CD4-positive, alpha-beta memory T cell (primary cell): Measurements from ENCODE around the gene MANBA. TPM values are rescaled to one million over a fixed set of nuclear protein-coding genes. Genes with fewer than 3 reads are reported as not detected.
A peak's percentile ranks its signal among the peaks of the same experiment; 100 is the strongest.

Experiments
- CTCF ChIA-PET: fragments of 350-600 bp; sonication (Branson Sonifier 250); formaldehyde crosslinking; loops from one replicate; lab custom pipeline; 2021; ENCODE audit warnings: inconsistent platforms; ENCODE audit not compliant: partially characterized antibody; lab: Charles Lee
- POLR2A ChIA-PET: fragments of 350-600 bp; sonication (Branson Sonifier 250); formaldehyde crosslinking; loops from one replicate; lab custom pipeline; 2021; ENCODE audit not compliant: partially characterized antibody; lab: Charles Lee
- DNase-seq, 5 donors: peaks; one replicate each; pipeline versions ENCODE4 v3.0.0 to v3.0.0-alpha.2; 2020 to 2022; ENCODE audit warnings: mixed read lengths in 1 of 5
- H3K27ac ChIP-seq: one replicate; pipeline ENCODE4 v1.7.0; 2013; ENCODE audit warnings: low read depth, low read length
- H3K27me3 ChIP-seq: 2 replicates; pipeline ENCODE4 v1.7.0; 2013; ENCODE audit warnings: mild to moderate bottlenecking, low read length, moderate library complexity; ENCODE audit not compliant: insufficient read depth
- H3K36me3 ChIP-seq: 2 replicates; pipeline ENCODE4 v1.7.0; 2013; ENCODE audit warnings: mild to moderate bottlenecking, low read length, moderate library complexity; ENCODE audit not compliant: insufficient read depth
- H3K4me1 ChIP-seq: 2 replicates; pipeline ENCODE4 v1.7.0; 2013; ENCODE audit warnings: mild to moderate bottlenecking, low read length, moderate library complexity; ENCODE audit not compliant: insufficient read depth
- H3K4me3 ChIP-seq, 2 donors: one replicate each; pipeline ENCODE4 v1.7.0; 2013; ENCODE audit warnings: low read length in 2 of 2, mild to moderate bottlenecking in 1 of 2
- H3K9me3 ChIP-seq, 2 donors: one replicate each; pipeline ENCODE4 v1.7.0; 2013; ENCODE audit warnings: low read length in 2 of 2, control low read depth in 1 of 2; ENCODE audit not compliant: control insufficient read depth in 1 of 2
- H3K27ac Mint-ChIP-seq, 7 donors: one replicate each; pipeline ENCODE4 v1.8.0; 2020 to 2021; ENCODE audit warnings: mixed read lengths in 7 of 7, mild to moderate bottlenecking in 6 of 7, inconsistent platforms in 3 of 7, moderate library complexity in 3 of 7
- H3K27me3 Mint-ChIP-seq, 2 donors: one replicate each; pipeline ENCODE4 v1.8.0; 2020 to 2021; ENCODE audit warnings: mixed read lengths in 2 of 2
- H3K36me3 Mint-ChIP-seq, 2 donors: one replicate each; pipeline ENCODE4 v1.8.0; 2020 to 2021; ENCODE audit warnings: mixed read lengths in 2 of 2, inconsistent platforms in 1 of 2, mild to moderate bottlenecking in 1 of 2
- H3K4me1 Mint-ChIP-seq, 4 donors: one replicate each; pipeline ENCODE4 v1.8.0; 2020 to 2021; ENCODE audit warnings: mixed read lengths in 4 of 4, mild to moderate bottlenecking in 1 of 4
- H3K4me3 Mint-ChIP-seq, 8 donors: one replicate each; pipeline ENCODE4 v1.8.0; 2020 to 2021; ENCODE audit warnings: mixed read lengths in 8 of 8, mild to moderate bottlenecking in 7 of 8, moderate library complexity in 6 of 8, inconsistent platforms in 3 of 8
- H3K9me3 Mint-ChIP-seq, 8 donors: one replicate each; pipeline ENCODE4 v1.8.0; 2020 to 2021; ENCODE audit warnings: mixed read lengths in 8 of 8, mild to moderate bottlenecking in 5 of 8, inconsistent platforms in 3 of 8, moderate library complexity in 1 of 8
- intact Hi-C: fragments of 100-400 bp; cut with micrococcal nuclease; formaldehyde crosslinking; loops from one replicate; pipeline ENCODE4 v1.15.1; 2023
- polyA plus RNA-seq, 2 donors: library from polyadenylated mRNA; unstranded; fragments of 300-500 nt; fragmentation: Illumina TruSeq; gene quantifications; one replicate each; pipeline ENCODE4 v1.2.3, GENCODE V29; 2021
- total RNA-seq, 2 experiments: library from RNA; stranded (reverse); gene quantifications; one replicate each; pipeline ENCODE4 v1.2.3, GENCODE V29; 2021

Gene MANBA
- total and polyA plus RNA-seq, 4 experiments from 2014 or later, result 13.5 to 33.2 (median 26.3) TPM

- ChIA-PET CTCF (no interaction called here), POLR2A (no interaction called here)
- Histone ChIP-seq H3K36me3 (peaks cover 10% of the 10 kb centered on the region), H3K4me3 (no peak overlapping the region), H3K9me3 (no peaks in the 10 kb centered on the region), H3K27me3 (no peaks in the 10 kb centered on the region), H3K4me1 (no peaks in the 10 kb centered on the region), H3K27ac (no peak overlapping the region)
- Mint-ChIP-seq H3K27me3 (no peaks in the 10 kb centered on the region), H3K4me1 (no peaks in the 10 kb centered on the region), H3K4me3 (no peak overlapping the region), H3K27ac (no peak overlapping the region), H3K36me3 (peaks cover 6 to 22% of the 10 kb centered on the region in 2 donors), H3K9me3 (no peaks in the 10 kb centered on the region)
- no peak for DNase-seq
- intact Hi-C loops, result no loop called here
Measured at GRCh38 chr4:102687982-102688433, 72.8 kb downstream of the MANBA start.

GRCh38 chr4:102687373-102687981 is 73.3 kb downstream of the MANBA start:
- H3K4me3 ChIP-seq, result no peak overlapping the region
- H3K27ac ChIP-seq, result no peak overlapping the region
- no peaks in the 10 kb centered on the region for H3K9me3 Mint-ChIP-seq
- H3K36me3 Mint-ChIP-seq, result peaks cover 7 to 19% of the 10 kb centered on the region in 2 donors
- H3K4me3 Mint-ChIP-seq, result no peak overlapping the region
- intact Hi-C loops, result no loop called here
- H3K27ac Mint-ChIP-seq, result no peak overlapping the region
- H3K27me3 ChIP-seq, result no peaks in the 10 kb centered on the region
- CTCF ChIA-PET, result no interaction called here
- H3K9me3 ChIP-seq, result no peaks in the 10 kb centered on the region
- H3K36me3 ChIP-seq, result peaks cover 10% of the 10 kb centered on the region
- H3K27me3 Mint-ChIP-seq, result no peaks in the 10 kb centered on the region
- no peaks in the 10 kb centered on the region for H3K4me1 ChIP-seq
- H3K4me1 Mint-ChIP-seq, result no peaks in the 10 kb centered on the region
- POLR2A ChIA-PET, result no interaction called here
- DNase-seq, result no peak

GRCh38 chr4:102685768-102686167 is 75.0 kb downstream of the MANBA start:
- peaks cover 10% of the 10 kb centered on the region for H3K36me3 ChIP-seq
- H3K4me1 Mint-ChIP-seq, result no peaks in the 10 kb centered on the region
- ChIA-PET POLR2A (no interaction called here), CTCF (no interaction called here)
- intact Hi-C loops, result no loop called here
- DNase-seq, result no peak
- H3K4me1 ChIP-seq, result no peaks in the 10 kb centered on the region
- H3K27me3 Mint-ChIP-seq, result no peaks in the 10 kb centered on the region
- no peak overlapping the region for H3K27ac ChIP-seq
- H3K27ac Mint-ChIP-seq, result no peak overlapping the region
- no peaks in the 10 kb centered on the region for H3K27me3 ChIP-seq
- no peaks in the 10 kb centered on the region for H3K9me3 Mint-ChIP-seq
- H3K9me3 ChIP-seq, result no peaks in the 10 kb centered on the region
- H3K36me3 Mint-ChIP-seq, result peaks cover 13 to 17% of the 10 kb centered on the region in 2 donors
- H3K4me3 Mint-ChIP-seq, result no peak overlapping the region
- H3K4me3 ChIP-seq, result no peak overlapping the region

GRCh38 chr4:102684610-102685052 is 76.1 kb downstream of the MANBA start:
- ChIA-PET POLR2A (no interaction called here), CTCF (no interaction called here)
- Mint-ChIP-seq H3K36me3 (peaks cover 12 to 18% of the 10 kb centered on the region in 2 donors), H3K27me3 (no peaks in the 10 kb centered on the region), H3K9me3 (no peaks in the 10 kb centered on the region), H3K27ac (no peak overlapping the region), H3K4me1 (no peaks in the 10 kb centered on the region), H3K4me3 (no peak overlapping the region)
- Histone ChIP-seq H3K27me3 (no peaks in the 10 kb centered on the region), H3K36me3 (peaks cover 10% of the 10 kb centered on the region), H3K9me3 (no peaks in the 10 kb centered on the region), H3K4me3 (no peak overlapping the region), H3K27ac (no peak overlapping the region), H3K4me1 (no peaks in the 10 kb centered on the region)
- no peak for DNase-seq
- intact Hi-C loops, result no loop called here

GRCh38 chr4:102683881-102684609 is 76.7 kb downstream of the MANBA start:
- DNase-seq, result no peak
- Mint-ChIP-seq H3K9me3 (no peaks in the 10 kb centered on the region), H3K27me3 (no peaks in the 10 kb centered on the region), H3K4me1 (no peaks in the 10 kb centered on the region), H3K4me3 (no peak overlapping the region), H3K27ac (no peak overlapping the region), H3K36me3 (peaks cover 13 to 18% of the 10 kb centered on the region in 2 donors)
- Histone ChIP-seq H3K27ac (no peak overlapping the region), H3K27me3 (no peaks in the 10 kb centered on the region), H3K9me3 (no peaks in the 10 kb centered on the region), H3K4me1 (no peaks in the 10 kb centered on the region), H3K36me3 (peaks cover 10% of the 10 kb centered on the region), H3K4me3 (no peak overlapping the region)
- ChIA-PET CTCF (no interaction called here), POLR2A (no interaction called here)
- intact Hi-C loops, result no loop called here

GRCh38 chr4:102678695-102679335 is 82.0 kb downstream of the MANBA start:
- H3K27me3 ChIP-seq, result no peaks in the 10 kb centered on the region
- no peak for DNase-seq
- intact Hi-C loops, result no loop called here
- ChIA-PET CTCF (no interaction called here), POLR2A (interaction anchor here (0.7 kb wide), 1 partner anchor 147 kb away, joined by 3 read pairs; no protein-coding TSS in a partner anchor)
- peaks cover 7% of the 10 kb centered on the region for H3K4me1 ChIP-seq
- Mint-ChIP-seq H3K4me3 (no peak overlapping the region), H3K4me1 (peaks cover 2 to 16% (median 8%) of the 10 kb centered on the region in 4 donors), H3K27me3 (no peaks in the 10 kb centered on the region), H3K36me3 (peaks cover 18 to 20% of the 10 kb centered on the region in 2 donors), H3K9me3 (no peaks in the 10 kb centered on the region), H3K27ac (no peak overlapping the region)
- no peak overlapping the region for H3K4me3 ChIP-seq
- H3K9me3 ChIP-seq, result no peaks in the 10 kb centered on the region
- H3K36me3 ChIP-seq, result no peaks in the 10 kb centered on the region
- no peak overlapping the region for H3K27ac ChIP-seq

GRCh38 chr4:102678107-102678506 is 82.7 kb downstream of the MANBA start:
- intact Hi-C loops, result no loop called here
- POLR2A ChIA-PET, result interaction anchor here (0.7 kb wide), 1 partner anchor 148 kb away, joined by 3 read pairs; no protein-coding TSS in a partner anchor
- Mint-ChIP-seq H3K27ac (peak overlapping the region in 1 of 7 donors; percentile 2), H3K4me3 (no peak overlapping the region), H3K9me3 (no peaks in the 10 kb centered on the region), H3K27me3 (no peaks in the 10 kb centered on the region), H3K4me1 (peaks cover 2 to 20% (median 8%) of the 10 kb centered on the region in 4 donors), H3K36me3 (peaks cover 18 to 20% of the 10 kb centered on the region in 2 donors)
- Histone ChIP-seq H3K36me3 (no peaks in the 10 kb centered on the region), H3K4me1 (peaks cover 10% of the 10 kb centered on the region), H3K4me3 (no peak overlapping the region), H3K27ac (no peak overlapping the region), H3K9me3 (no peaks in the 10 kb centered on the region), H3K27me3 (no peaks in the 10 kb centered on the region)
- CTCF ChIA-PET, result no interaction called here
- no peak for DNase-seq
